GM13977 (cell line): ENCODE results near the gene GDF9.

Experiments
- DNase-seq: peaks from one replicate; pipeline ENCODE4 v3.0.0; 2012; ENCODE audit warnings: low spot score
- CTCF ChIP-seq: IDR thresholded peaks from 2 replicates; pipeline ENCODE4 v1.5.1; 2012; ENCODE audit warnings: mild to moderate bottlenecking, control low read depth; ENCODE audit not compliant: insufficient read depth; ENCODE audit errors: extremely low read depth, missing control alignments
- in situ Hi-C: fragments of 300-500 bp; cut with MboI; formaldehyde crosslinking; loops from one replicate; pipeline ENCODE4 v1.12.0; 2022; ENCODE audit warnings: low sequenced_read_pairs, low pct_unique_long_range_greater_than_20kb, mixed read lengths, inconsistent platforms; ENCODE audit not compliant: unreplicated experiment

The GDF9 gene

GRCh38 chr5:132840313-132840712 is 26.0 kb downstream of the GDF9 start:
- in situ Hi-C loops = no loop called here
- TF ChIP-seq CTCF = no peak
- DNase-seq = no peak

DNA sequence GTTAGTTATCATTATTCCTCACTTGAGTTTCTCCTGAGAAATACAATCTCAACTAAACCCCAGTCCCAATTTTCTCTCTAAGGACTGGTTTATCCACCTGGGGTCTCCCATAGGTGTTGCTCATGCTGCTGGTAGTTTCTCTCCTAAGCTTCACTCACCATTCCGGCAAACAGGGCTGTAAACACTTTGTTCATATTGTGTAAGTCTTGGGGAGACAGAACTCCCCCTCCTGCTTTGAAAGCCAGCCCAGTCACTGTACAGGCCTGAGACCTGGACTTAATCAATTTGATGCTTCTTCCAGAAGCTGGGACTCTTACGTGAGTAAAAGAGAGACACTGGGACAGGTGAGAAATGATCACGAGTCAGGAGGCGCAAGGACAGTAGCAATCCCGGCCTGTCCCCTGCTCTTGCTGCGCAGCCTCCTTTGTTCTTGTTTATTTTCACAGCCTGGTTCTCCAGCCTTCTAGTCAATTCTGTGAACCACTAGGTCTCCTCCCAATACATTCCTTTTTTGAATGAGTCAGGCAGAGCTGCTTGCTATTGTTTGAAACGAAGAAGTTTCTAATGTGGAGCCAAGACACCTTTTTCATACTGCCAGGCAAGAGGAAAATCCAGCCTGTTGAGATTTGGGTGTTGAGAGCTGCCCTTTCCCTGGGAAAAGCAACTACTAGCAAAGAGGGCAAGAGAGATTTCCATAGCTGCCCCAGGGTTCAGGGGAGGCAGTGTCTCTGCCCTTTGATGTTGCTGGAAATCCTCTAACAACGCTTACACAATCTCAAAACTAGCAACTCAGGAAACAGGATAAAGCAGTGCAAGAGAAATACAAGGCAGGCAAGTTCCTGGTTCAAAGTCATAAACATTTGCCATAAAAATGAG is 26.6 kb downstream of the GDF9 start:
- TF ChIP-seq CTCF = no peak
- no peak for DNase-seq
- in situ Hi-C loops = no loop called here

- no peak for DNase-seq
- in situ Hi-C loops = no loop called here
- TF ChIP-seq CTCF = no peak
Measured at GRCh38 chr5:132838516-132839282, 27.6 kb downstream of the GDF9 start.

DNA sequence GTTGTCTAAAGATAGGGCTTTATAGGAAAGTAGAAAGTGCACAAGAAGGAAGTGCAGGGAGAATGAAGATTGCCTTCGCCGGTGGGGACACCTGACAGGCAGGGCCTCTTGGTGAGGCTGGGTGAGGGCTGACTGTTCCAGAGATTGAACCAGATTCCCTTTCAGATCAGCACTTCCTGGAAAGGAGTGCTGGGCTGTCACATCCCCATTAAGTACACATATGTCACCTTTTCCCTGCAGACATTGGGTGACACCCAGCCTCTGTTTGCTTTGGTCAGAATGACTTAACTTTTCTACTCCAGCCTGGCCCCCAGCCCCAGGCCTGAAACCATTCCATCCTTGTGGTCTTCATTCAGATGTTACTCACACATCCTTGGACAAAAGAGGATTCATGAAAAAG is 28.4 kb downstream of the GDF9 start:
- no peak for TF ChIP-seq CTCF
- DNase-seq = no peak
- in situ Hi-C loops = no loop called here

DNA sequence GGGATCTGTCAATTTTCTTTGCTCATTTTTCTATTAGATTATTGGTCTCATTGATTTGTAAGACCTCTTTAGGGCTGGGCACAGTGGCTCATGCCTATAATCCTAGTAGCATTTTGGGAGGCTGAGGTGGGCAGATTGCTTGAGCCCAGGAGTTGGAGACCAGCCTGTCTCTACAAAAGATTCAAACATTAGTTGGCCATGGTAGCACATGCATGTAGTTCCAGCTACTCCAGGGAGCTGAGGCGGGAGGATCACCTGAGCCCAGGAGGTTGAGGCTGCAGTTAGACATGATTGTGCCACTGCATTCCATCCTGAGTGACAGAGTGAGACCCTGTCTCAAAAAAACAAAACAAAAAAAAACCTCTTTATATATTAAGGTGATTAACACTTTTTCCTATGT is 29.4 kb downstream of the GDF9 start:
- TF ChIP-seq CTCF = no peak
- in situ Hi-C loops = no loop called here
- no peak for DNase-seq

- no peak for DNase-seq
- in situ Hi-C loops = no loop called here
- TF ChIP-seq CTCF = no peak
Measured at GRCh38 chr5:132834057-132834456, 32.2 kb downstream of the GDF9 start.
